ENCODE results near the gene NPAS4. TPM values are rescaled to one million over a fixed set of nuclear protein-coding genes. Genes with fewer than 3 reads are reported as not detected.
"Not testable (repeated sequence)": the region's sequence is repeated elsewhere in the genome, so short reads cannot be mapped to it uniquely, and the experiment has no call there.

NPAS4 gene
- total RNA-seq, 1 donor from 2014 or later, result not detected

DNA sequence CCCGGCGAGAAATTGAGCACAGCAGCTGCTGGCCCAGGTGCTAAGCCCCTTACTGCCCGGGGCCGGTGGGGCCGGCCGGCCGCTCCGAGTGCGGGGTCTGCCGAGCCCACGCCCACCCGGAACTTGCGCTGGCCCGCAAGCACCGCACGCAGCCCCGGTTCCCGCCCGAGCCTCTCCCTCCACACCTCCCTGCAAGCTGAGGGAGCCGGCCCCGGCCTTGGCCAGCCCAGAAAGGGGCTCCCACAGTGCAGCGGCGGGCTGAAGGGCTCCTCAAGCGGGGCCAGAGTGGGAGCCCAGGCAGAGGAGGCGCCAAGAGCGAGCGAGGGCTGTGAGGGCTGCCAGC is 20.1 kb downstream of the NPAS4 start:
- DNase-seq; intact Hi-C loops (cut with micrococcal nuclease); ATAC-seq: not testable (repeated sequence)

DNA sequence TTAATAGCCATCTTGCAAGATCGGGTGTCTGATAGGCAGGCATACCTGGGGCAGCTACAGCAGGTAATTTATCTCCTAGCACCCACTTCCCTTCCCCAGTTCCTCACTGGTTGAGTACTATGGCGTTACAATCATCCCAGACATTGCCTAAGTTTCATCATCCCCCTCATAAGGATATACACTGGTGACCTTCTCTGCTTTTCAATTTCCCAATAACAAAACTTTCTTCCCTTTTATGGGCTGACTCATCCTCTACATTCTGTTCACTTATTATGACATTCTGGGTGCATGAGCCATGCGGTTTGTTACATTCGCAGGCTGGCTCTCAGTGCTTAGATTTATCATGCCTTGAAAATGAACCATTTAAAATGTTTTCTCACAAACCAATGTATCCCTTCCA is 22.8 kb downstream of the NPAS4 start:
- DNase-seq, result no peak
- intact Hi-C loops (cut with micrococcal nuclease), result no loop called here

GRCh38 chr11:66447012-66447411 is 26.2 kb downstream of the NPAS4 start:
- intact Hi-C loops (cut with micrococcal nuclease), result no loop called here
- ATAC-seq (no peak), DNase-seq (no peak)

More for the DNA sequence above, 22.8 kb downstream of the NPAS4 start:
- no peak for ATAC-seq

- no peak for DNase-seq
- ATAC-seq, result no peak
- intact Hi-C loops (cut with micrococcal nuclease), result no loop called here
These were observed 27.7 kb downstream of the NPAS4 start for GRCh38 chr11:66448523-66448922.

- no peak for ATAC-seq
- intact Hi-C loops (cut with micrococcal nuclease), result no loop called here
- no peak for DNase-seq
These were observed 29.7 kb downstream of the NPAS4 start for GRCh38 chr11:66450560-66450959.

DNA sequence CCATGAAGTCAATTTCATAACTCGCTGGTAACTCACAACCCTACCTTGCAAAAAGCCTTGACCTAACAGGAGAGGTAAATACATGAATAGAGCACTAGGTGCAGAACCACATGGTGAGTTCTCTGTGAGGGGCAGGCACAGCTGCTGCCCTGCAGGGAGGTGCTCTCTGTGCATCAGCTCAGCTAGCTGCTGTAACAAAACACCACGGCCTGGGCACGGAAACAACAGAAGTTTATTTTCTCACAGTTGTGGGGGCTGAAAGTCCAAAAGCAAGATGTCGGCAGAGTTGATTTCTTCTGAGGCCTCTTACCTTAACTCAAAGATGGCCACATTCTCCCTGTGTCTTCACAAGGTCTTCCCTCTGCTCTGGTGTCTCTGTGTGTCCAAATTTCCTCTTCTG is 30.8 kb downstream of the NPAS4 start:
- intact Hi-C loops (cut with micrococcal nuclease), result no loop called here
- DNase-seq (no peak), ATAC-seq (no peak)

DNA sequence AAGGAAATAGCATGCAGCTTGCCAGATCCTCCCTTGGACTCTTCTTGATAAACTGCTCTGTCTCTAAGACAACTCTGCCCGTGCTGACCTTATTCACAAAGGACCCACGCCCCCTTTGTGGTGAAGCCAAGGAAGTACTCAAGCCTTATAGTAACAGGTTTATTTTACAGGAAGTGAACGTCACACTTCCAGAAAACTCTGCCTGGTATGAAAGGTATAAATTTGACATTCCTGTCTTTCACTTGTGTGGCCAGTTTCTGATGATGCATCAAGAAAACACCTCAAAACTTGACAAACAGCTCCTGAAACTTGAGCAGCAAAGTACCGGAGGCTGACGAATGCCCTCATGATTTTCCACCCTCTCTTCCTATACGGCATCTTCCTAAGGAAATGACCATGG is 33.4 kb downstream of the NPAS4 start:
- ATAC-seq, result no peak
- DNase-seq, result no peak

GRCh38 chr11:66454828-66455227 is 34.0 kb downstream of the NPAS4 start:
- intact Hi-C loops (cut with micrococcal nuclease), result no loop called here
- ATAC-seq (no peak), DNase-seq (no peak)

More for the DNA sequence above, 33.4 kb downstream of the NPAS4 start:
- intact Hi-C loops (cut with micrococcal nuclease), result no loop called here

DNA sequence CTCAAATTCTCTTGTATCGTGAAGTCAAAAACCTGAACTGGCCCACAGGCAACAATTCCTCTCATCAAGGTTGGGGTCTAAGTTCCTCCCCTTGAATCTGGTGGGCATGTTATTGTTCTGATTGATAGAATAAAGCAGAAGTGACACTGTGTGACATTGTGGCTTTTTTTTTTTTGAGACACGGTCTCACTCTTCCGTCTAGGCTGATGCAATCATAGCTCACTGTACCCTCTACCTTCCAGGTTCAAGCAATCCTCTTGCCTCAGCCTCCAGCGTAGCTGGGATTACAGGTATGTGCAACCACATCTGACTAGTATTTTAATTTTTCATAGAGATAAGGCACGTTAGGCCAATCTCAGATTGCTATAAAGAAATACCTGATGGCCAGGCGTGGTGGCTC is 37.0 kb downstream of the NPAS4 start:
- intact Hi-C loops (cut with micrococcal nuclease), result no loop called here
- DNase-seq (no peak), ATAC-seq (no peak)

GRCh38 chr11:66459138-66459778 is 38.4 kb downstream of the NPAS4 start:
- intact Hi-C loops (cut with micrococcal nuclease), result no loop called here
- DNase-seq (no peak), ATAC-seq (no peak)

- DNase-seq, result no peak
- ATAC-seq, result no peak
- intact Hi-C loops (cut with micrococcal nuclease), result no loop called here
These were observed 41.2 kb downstream of the NPAS4 start for GRCh38 chr11:66462010-66462409.

GRCh38 chr11:66462911-66463310 is 42.1 kb downstream of the NPAS4 start:
- ATAC-seq (no peak), DNase-seq (no peak)
- intact Hi-C loops (cut with micrococcal nuclease), result no loop called here

- DNase-seq; ATAC-seq; intact Hi-C loops (cut with micrococcal nuclease): not testable (repeated sequence)
These were observed 43.3 kb downstream of the NPAS4 start for GRCh38 chr11:66464116-66464515.

DNA sequence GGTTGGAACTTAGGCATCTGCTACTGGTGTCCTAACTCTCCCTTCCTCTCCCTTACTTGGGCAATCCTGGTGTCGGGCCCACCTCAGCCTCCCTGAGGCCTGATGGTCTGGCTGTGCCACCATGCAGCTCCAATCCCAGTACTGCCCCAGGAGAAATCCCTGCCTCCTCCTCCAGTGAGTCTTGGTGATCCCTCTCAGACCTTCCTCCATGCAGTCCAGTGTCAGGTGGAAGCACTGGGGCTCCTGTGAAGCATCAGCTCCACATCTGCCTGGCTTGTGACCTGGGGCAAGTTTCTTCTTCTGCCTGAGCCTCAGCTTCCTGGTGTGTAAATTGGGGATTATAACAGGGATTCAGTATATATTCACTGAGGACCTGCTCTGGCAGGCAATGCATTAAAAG is 44.1 kb downstream of the NPAS4 start:
- intact Hi-C loops (cut with micrococcal nuclease), result no loop called here
- DNase-seq, result no peak
- no peak for ATAC-seq

DNA sequence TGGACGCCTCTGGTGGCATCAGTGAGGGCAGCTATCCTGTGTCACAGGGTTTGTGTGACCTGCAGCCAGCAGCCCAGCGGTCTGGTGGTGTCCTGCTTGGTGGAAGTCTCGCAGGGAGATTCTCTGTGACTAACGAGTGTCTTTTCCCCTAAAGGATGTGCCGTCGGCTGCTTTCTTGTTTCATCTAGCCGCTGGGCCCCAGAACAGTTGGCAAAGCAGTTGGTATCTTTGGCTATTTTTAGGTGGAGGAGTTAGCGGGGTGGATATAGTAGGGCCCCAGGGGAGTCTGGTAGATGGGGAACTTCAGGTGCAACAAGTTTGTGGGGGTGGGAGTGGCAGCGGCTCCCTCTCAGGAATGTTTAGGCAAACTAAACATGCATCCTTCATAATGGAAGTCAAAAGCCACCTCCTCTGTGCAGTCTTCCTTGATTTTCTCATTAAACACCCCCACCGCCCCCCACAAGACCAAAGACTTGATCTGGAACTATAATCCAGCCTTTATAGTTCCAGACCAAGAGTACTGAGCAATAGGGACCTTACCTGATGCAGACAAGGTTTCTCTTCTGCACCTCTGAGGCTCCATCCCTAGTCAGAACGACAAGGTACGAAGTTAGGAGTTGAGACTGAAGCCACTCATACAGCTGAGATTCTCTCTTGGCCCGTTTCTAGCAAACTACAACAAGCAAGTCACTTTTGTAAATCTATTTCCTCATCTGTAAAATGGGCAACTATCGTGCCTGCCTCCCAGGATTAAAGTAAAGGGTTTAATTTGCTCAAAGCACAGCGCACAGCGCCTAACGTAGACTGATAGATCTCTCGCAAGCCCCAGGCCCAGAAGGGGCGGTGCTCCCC is 44.8 kb downstream of the NPAS4 start:
- DNase-seq (no peak), ATAC-seq (no peak)
- intact Hi-C loops (cut with micrococcal nuclease), result no loop called here

GRCh38 chr11:66466225-66467033 is 45.6 kb downstream of the NPAS4 start, which contains the start of gene PELI3:
Gene PELI3 (plus strand): TSS chr11:66466905. CDS start chr11:66468129, 1,224 bp downstream.
- intact Hi-C loops (cut with micrococcal nuclease), result no loop called here
- DNase-seq, result peak; percentile 95
- ATAC-seq, result peak; percentile 98

- DNase-seq, result peak; percentile 64
- intact Hi-C loops (cut with micrococcal nuclease), result no loop called here
- peak; percentile 19 for ATAC-seq
These were observed 46.3 kb downstream of the NPAS4 start for GRCh38 chr11:66467034-66467659.

GRCh38 chr11:66467756-66468155 is 46.9 kb downstream of the NPAS4 start:
- no peak for ATAC-seq
- intact Hi-C loops (cut with micrococcal nuclease), result no loop called here
- DNase-seq, result no peak

DNA sequence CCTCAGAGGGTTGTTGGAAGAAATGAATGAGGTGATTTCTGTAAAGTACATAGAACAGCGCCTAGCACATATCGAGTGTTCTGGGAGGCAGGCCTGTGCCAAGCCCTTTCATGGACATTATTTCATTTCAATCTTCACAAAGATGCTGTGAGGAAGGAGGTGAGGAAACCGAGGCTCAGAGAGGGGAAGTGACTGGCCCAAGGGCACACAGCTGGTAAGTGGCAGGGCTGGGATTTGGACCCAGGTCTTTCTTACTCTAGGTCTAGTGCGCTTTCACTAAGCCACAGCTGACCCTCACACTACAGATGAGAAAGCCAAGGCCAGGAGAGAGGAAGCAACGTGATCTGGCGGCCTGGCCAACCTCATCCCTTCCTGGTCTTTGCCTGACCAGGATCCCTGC is 47.9 kb downstream of the NPAS4 start:
- intact Hi-C loops (cut with micrococcal nuclease), result no loop called here
- DNase-seq (no peak), ATAC-seq (no peak)
